Vagina (tissue), 2 donors: ENCODE data around the gene PRXL2B.

Experiments used
- POLR2A ChIP-seq, 2 donors: fragments of 450-650 bp; IDR thresholded peaks; one replicate each; pipeline ENCODE4 v1.6.1; 2017; ENCODE audit warnings: antibody characterized with exemption in 2 of 2, mild to moderate bottlenecking in 2 of 2, moderate library complexity in 2 of 2
- POLR2AphosphoS5 ChIP-seq, 2 donors: sonication (generic); formaldehyde crosslinking; IDR thresholded peaks; one replicate each; pipeline ENCODE4 v1.9.0; 2017; ENCODE audit warnings: antibody characterized with exemption in 2 of 2, mild to moderate bottlenecking in 2 of 2, low read depth in 1 of 2; ENCODE audit not compliant: insufficient read depth in 1 of 2
- TF ChIP-seq, protein P1 (sequence below), 3 experiments: fragments of 450-650 bp in 2 of 3; fragments of 200-600 bp in 1 of 3; sonication (generic) in 1 of 3; IDR thresholded peaks; one replicate each; pipeline ENCODE4 v1.5.1; 2017 to 2019; ENCODE audit warnings: antibody characterized with exemption in 3 of 3, mild to moderate bottlenecking in 2 of 3, moderate library complexity in 2 of 3

- TF ChIP-seq, protein P1, sequence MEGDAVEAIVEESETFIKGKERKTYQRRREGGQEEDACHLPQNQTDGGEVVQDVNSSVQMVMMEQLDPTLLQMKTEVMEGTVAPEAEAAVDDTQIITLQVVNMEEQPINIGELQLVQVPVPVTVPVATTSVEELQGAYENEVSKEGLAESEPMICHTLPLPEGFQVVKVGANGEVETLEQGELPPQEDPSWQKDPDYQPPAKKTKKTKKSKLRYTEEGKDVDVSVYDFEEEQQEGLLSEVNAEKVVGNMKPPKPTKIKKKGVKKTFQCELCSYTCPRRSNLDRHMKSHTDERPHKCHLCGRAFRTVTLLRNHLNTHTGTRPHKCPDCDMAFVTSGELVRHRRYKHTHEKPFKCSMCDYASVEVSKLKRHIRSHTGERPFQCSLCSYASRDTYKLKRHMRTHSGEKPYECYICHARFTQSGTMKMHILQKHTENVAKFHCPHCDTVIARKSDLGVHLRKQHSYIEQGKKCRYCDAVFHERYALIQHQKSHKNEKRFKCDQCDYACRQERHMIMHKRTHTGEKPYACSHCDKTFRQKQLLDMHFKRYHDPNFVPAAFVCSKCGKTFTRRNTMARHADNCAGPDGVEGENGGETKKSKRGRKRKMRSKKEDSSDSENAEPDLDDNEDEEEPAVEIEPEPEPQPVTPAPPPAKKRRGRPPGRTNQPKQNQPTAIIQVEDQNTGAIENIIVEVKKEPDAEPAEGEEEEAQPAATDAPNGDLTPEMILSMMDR (IDR thresholded peaks at IDR 0.05), result no peak
- TF ChIP-seq POLR2AphosphoS5 (IDR thresholded peaks at IDR 0.05; ENCODE audit: insufficient read depth in 1 of 2, low read depth in 1 of 2) (no peak), POLR2A (IDR thresholded peaks at IDR 0.05) (no peak)
These were observed 13.2 kb upstream of the PRXL2B start for GRCh38 chr1:2573250-2573920.
